ENCODE measurements around the gene TMEM181. TPM values are rescaled to one million over a fixed set of nuclear protein-coding genes. Genes with fewer than 3 reads are reported as not detected.
"Not testable (repeated sequence)": the region's sequence is repeated elsewhere in the genome, so short reads cannot be mapped to it uniquely, and the experiment has no call there.

TMEM181 gene
- total RNA-seq, 2 experiments from 2014 or later = 8.3 to 9.9 TPM

GRCh38 chr6:158556113-158556512, 3.8 kb upstream of the TMEM181 start:
- DNase-seq (no peak), ATAC-seq (no peak)
- Mint-ChIP-seq H3K36me3 (ENCODE audit: low read depth) (no peaks in the 10 kb centered on the region), H3K4me3 (no peak overlapping the region), H3K9me3 (ENCODE audit: low read depth) (no peaks in the 10 kb centered on the region), H3K4me1 (peaks cover 13% of the 10 kb centered on the region), H3K27me3 (no peaks in the 10 kb centered on the region), H3K27ac (no peak overlapping the region)
- intact Hi-C loops (cut with DNase I, micrococcal nuclease) = no loop called here
- ChIA-PET CTCF (interaction anchor here (1.1 kb wide), 1 partner anchor 342 kb away, joined by 3 read pairs; no protein-coding TSS in a partner anchor), POLR2A (no interaction called here)

DNA sequence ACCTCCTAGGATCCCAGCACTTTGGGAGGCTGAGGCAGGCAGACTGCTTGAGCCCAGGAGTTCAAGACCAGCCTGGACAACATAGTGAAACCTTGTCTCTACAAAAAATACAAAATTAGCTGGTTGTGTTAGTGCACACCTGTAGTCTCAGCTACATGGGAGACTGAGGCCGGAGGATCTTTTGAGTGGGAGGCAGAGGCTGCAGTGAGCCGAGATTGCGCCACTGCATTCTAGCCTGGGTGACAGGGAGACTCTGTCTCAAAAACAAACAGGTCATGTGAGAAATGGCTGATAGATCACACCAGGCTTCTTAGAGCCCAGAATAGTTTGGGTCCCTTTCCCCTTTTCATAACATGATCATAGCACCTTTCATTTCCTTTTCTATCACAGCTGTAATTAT, 2.8 kb upstream of the TMEM181 start:
- CTCF ChIA-PET = interaction anchor here (0.7 kb wide), 2 partner anchors 156 to 233 kb away, joined by 3 to 4 read pairs; no protein-coding TSS in a partner anchor
- not testable (repeated sequence) for H3K9me3 Mint-ChIP-seq (ENCODE audit: low read depth)

DNA sequence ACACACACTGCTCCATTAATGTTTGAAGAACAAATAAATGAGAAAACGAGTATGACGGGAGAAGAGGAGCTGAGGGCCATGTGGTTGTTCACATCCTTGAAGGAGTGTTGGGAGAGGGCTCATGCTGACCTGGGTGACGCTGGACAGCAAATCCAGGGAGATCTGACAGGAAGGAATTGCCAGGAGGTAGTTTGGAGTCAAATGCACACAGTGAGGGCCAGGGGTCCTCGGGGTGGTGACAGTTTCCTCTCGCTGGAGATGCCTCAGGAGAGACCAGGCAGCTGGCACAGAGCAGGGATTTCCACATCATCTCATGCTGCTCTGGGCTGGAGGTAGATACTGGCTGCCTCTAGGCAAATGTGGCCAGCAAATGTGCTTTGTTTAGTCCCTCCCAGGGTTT, 2.0 kb upstream of the TMEM181 start:
- ChIA-PET CTCF (interaction anchor here (0.6 to 1.1 kb wide), 3 partner anchors 32 to 337 kb away, joined by 3 to 7 read pairs (median 3); no protein-coding TSS in a partner anchor), POLR2A (no interaction called here)
- DNase-seq (no peak), ATAC-seq (no peak)
- H3K27ac Mint-ChIP-seq = no peak overlapping the region
- peaks cover 25% of the 10 kb centered on the region for H3K4me1 Mint-ChIP-seq
- no peaks in the 10 kb centered on the region for H3K27me3 Mint-ChIP-seq
- no peak overlapping the region for H3K4me3 Mint-ChIP-seq
- peaks cover 2% of the 10 kb centered on the region for H3K36me3 Mint-ChIP-seq (ENCODE audit: low read depth)
- H3K9me3 Mint-ChIP-seq (ENCODE audit: low read depth) = no peaks in the 10 kb centered on the region
- intact Hi-C loops (cut with DNase I, micrococcal nuclease) = no loop called here

More for the DNA sequence above, 2.8 kb upstream of the TMEM181 start:
- peaks cover 22% of the 10 kb centered on the region for H3K4me1 Mint-ChIP-seq
- DNase-seq; POLR2A ChIA-PET; intact Hi-C loops (cut with DNase I, micrococcal nuclease); H3K4me3 Mint-ChIP-seq; ATAC-seq; H3K27ac Mint-ChIP-seq; H3K27me3 Mint-ChIP-seq; H3K36me3 Mint-ChIP-seq (ENCODE audit: low read depth): not testable (repeated sequence)

DNA sequence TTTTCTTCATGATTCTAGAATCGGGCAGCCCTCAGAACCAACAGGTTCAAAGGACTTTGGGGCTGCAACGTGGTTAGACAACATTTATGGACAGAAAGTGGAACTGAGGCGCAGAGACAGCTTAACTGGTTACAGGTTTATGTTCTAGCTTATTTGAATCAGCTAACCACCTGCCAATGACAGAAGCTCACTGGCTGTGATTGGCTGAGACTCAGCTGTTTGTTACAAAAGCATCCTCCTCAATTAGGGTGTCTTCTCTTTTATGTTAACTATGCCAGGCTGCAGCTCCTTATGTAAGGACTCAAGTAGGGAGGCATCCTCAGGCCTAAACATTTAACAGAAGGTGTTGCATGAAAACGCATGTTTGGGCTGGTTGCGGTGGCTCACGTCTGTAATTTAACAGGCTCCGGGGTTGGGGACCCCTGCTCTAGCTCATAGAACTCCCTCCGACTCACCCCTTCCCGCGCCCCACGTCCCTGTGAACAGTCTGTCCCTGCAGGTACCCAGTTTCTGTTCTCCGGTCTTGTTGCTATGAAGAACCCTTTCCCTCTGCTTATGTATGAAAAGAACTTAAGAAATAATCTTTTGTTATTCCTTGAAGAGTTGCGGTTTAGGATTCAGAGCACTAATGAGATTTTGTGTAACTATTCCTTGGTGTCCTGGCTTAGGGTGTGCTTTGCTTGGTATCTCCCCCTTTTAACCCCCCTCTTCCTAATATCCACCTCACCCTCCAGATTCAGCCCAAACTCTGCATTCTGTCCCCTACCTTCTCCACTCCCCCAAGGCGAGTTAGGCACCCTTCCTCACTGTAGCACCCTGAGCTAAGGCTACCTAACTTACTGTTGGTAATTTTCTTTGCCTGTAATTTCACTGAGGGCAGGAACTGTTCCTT, 1.2 kb upstream of the TMEM181 start:
- Mint-ChIP-seq H3K9me3 (ENCODE audit: low read depth) (no peaks in the 10 kb centered on the region), H3K4me3 (peak overlapping the region; percentile 96), H3K36me3 (ENCODE audit: low read depth) (peaks cover 2% of the 10 kb centered on the region), H3K4me1 (peaks cover 25% of the 10 kb centered on the region), H3K27ac (no peak overlapping the region), H3K27me3 (no peaks in the 10 kb centered on the region)
- intact Hi-C loops (cut with DNase I, micrococcal nuclease) = no loop called here
- DNase-seq (no peak), ATAC-seq (no peak)
- ChIA-PET POLR2A (no interaction called here), CTCF (interaction anchor here (0.6 to 1.1 kb wide), 4 partner anchors 8 to 337 kb away, joined by 3 to 7 read pairs (median 4); no protein-coding TSS in a partner anchor)

DNA sequence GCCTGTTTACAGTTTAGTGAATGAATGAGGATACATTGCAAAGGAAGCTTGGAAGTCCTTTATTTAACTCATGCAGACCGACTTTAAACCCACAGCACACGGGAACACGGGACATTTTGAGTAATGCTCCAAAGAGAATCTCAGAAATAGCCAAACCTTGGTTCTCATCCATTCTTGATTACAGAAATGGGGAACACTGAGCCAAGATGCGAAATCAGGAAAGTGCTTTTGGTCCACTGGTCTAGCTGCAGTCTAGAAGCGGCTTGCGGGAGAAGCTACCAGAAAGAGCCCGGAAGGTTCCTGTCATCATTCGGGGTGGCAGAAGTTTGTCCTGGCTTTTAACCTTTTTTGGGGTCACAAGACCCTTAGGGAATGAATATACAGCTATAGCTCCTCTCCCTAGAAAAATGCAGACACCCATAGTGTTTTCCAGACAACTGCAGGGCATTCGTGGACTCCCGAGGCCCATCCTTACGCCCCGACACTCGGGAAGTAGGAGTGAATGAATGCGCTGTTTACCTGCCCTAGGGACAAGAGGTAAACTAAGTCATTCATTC, 475 bp upstream of the TMEM181 start:
- Mint-ChIP-seq H3K9me3 (ENCODE audit: low read depth) (no peaks in the 10 kb centered on the region), H3K4me1 (peaks cover 29% of the 10 kb centered on the region), H3K27me3 (no peaks in the 10 kb centered on the region), H3K27ac (peak overlapping the region; percentile 55), H3K4me3 (peak overlapping the region; percentile 96), H3K36me3 (ENCODE audit: low read depth) (peaks cover 2% of the 10 kb centered on the region)
- ATAC-seq (no peak), DNase-seq (no peak)
- ChIA-PET POLR2A (interaction anchor here (0.7 kb wide), 1 partner anchor 459 kb away, joined by 5 read pairs; no protein-coding TSS in a partner anchor), CTCF (interaction anchor here (0.6 to 1.5 kb wide), 4 partner anchors 9 to 413 kb away, joined by 3 to 6 read pairs (median 4); no protein-coding TSS in a partner anchor)
- intact Hi-C loops (cut with DNase I, micrococcal nuclease) = no loop called here

DNA sequence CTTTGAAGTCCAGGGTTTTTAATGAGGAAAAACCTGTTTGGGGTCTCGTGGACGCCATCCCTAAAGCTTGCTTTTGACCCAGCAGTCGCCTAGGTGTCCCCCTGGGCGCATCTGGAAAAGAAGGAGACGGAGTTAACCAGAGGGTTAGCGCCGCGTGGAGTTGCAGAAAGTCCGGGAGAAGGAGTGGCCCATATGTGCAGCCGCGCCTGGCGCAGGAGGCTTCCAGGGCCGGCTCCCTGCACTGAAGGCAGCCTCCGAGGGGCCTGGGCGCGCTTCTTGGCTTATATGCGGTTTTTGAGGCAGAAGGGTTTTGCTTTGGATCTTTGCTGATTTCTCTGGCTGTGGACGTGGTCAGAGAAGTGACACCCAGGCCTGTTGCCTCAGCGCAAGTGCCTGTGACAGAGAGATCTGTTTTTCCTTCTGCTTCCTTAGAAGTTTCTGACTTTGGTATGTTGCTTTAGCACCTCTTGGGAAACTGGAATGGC, 987 bp downstream of the TMEM181 start:
- Mint-ChIP-seq H3K9me3 (ENCODE audit: low read depth) (no peaks in the 10 kb centered on the region), H3K36me3 (ENCODE audit: low read depth) (peaks cover 2% of the 10 kb centered on the region), H3K27me3 (no peaks in the 10 kb centered on the region), H3K4me1 (peaks cover 39% of the 10 kb centered on the region), H3K4me3 (peak overlapping the region; percentile 96), H3K27ac (peak overlapping the region; percentile 92)
- ChIA-PET CTCF (interaction anchor here (1.0 to 1.5 kb wide), 2 partner anchors 45 to 347 kb away, joined by 3 to 4 read pairs; no protein-coding TSS in a partner anchor), POLR2A (no interaction called here)
- peak; percentile 36 for DNase-seq
- intact Hi-C loops (cut with DNase I, micrococcal nuclease) = loop anchor here in 1 of 2 experiments (1.0 to 5.0 kb wide), 7 partner anchors 16 to 393 kb away; partner anchors contain the start of genes DYNLT1, EZR, GTF2H5 and SERAC1
- ATAC-seq = peak; percentile 18

- Mint-ChIP-seq H3K4me1 (peaks cover 44% of the 10 kb centered on the region), H3K36me3 (ENCODE audit: low read depth) (peaks cover 2% of the 10 kb centered on the region), H3K27me3 (no peaks in the 10 kb centered on the region), H3K27ac (peak overlapping the region; percentile 92), H3K9me3 (ENCODE audit: low read depth) (no peaks in the 10 kb centered on the region), H3K4me3 (peak overlapping the region; percentile 96)
- no peak for DNase-seq
- CTCF ChIA-PET = interaction anchor here (1.0 kb wide), 1 partner anchor 348 kb away, joined by 3 read pairs; no protein-coding TSS in a partner anchor
- ATAC-seq = no peak
- intact Hi-C loops (cut with DNase I, micrococcal nuclease) = loop anchor here in 1 of 2 experiments (2.0 to 5.0 kb wide), 2 partner anchors 257 to 349 kb away; partner anchors contain the start of gene EZR
- POLR2A ChIA-PET = no interaction called here
Measured at GRCh38 chr6:158561321-158561884, 1.5 kb downstream of the TMEM181 start.

GRCh38 chr6:158561938-158562337, 2.0 kb downstream of the TMEM181 start:
- ChIA-PET POLR2A (no interaction called here), CTCF (interaction anchor here (0.7 to 1.0 kb wide), 2 partner anchors 9 to 348 kb away, joined by 3 read pairs; no protein-coding TSS in a partner anchor)
- Mint-ChIP-seq H3K4me1 (peaks cover 49% of the 10 kb centered on the region), H3K4me3 (peak overlapping the region; percentile 96), H3K27me3 (no peaks in the 10 kb centered on the region), H3K36me3 (ENCODE audit: low read depth) (peaks cover 2% of the 10 kb centered on the region), H3K9me3 (ENCODE audit: low read depth) (no peaks in the 10 kb centered on the region), H3K27ac (no peak overlapping the region)
- intact Hi-C loops (cut with DNase I, micrococcal nuclease) = loop anchor here in 1 of 2 experiments (2.0 to 5.0 kb wide), 2 partner anchors 257 to 350 kb away; partner anchors contain the start of gene EZR
- DNase-seq (no peak), ATAC-seq (no peak)

- ChIA-PET POLR2A (no interaction called here), CTCF (interaction anchor here (1.0 kb wide), 2 partner anchors 13 to 343 kb away, joined by 4 to 5 read pairs; no protein-coding TSS in a partner anchor)
- intact Hi-C loops (cut with DNase I, micrococcal nuclease) = loop anchor here in 1 of 2 experiments (5.0 kb wide), 1 partner anchor 352 kb away; no protein-coding TSS in a partner anchor
- Mint-ChIP-seq H3K27me3 (no peaks in the 10 kb centered on the region), H3K36me3 (ENCODE audit: low read depth) (peaks cover 2% of the 10 kb centered on the region), H3K4me1 (peaks cover 65% of the 10 kb centered on the region), H3K4me3 (no peak overlapping the region), H3K27ac (no peak overlapping the region), H3K9me3 (ENCODE audit: low read depth) (no peaks in the 10 kb centered on the region)
- DNase-seq (peak; percentile 46), ATAC-seq (no peak)
Measured at GRCh38 chr6:158564243-158565121, 4.6 kb downstream of the TMEM181 start.

- Mint-ChIP-seq H3K9me3 (ENCODE audit: low read depth) (no peaks in the 10 kb centered on the region), H3K4me3 (no peak overlapping the region), H3K4me1 (peaks cover 67% of the 10 kb centered on the region), H3K27ac (peak overlapping the region; percentile 2), H3K27me3 (no peaks in the 10 kb centered on the region), H3K36me3 (ENCODE audit: low read depth) (peaks cover 5% of the 10 kb centered on the region)
- DNase-seq = no peak
- ChIA-PET CTCF (no interaction called here), POLR2A (no interaction called here)
- intact Hi-C loops (cut with DNase I, micrococcal nuclease) = no loop called here
- no peak for ATAC-seq
Measured at GRCh38 chr6:158565122-158565429, 5.2 kb downstream of the TMEM181 start.
